Breast epithelium (tissue), 4 donors: Measurements from ENCODE around the gene STK31. TPM values are rescaled to one million over a fixed set of nuclear protein-coding genes. Genes with fewer than 3 reads are reported as not detected.

ENCODE experiments used
- DNase-seq, 2 donors: peaks; one replicate each; pipeline ENCODE4 v3.0.0-alpha.2; 2019; ENCODE audit warnings: low spot score in 2 of 2
- H3K27ac ChIP-seq, 2 donors: fragments of 200-600 bp; sonication (generic) in 1 of 2; one replicate each; pipeline ENCODE4 v1.5.1; 2016 to 2019; ENCODE audit warnings: mild to moderate bottlenecking in 1 of 2
- H3K27me3 ChIP-seq, 2 donors: fragments of 200-600 bp; sonication (generic) in 1 of 2; one replicate each; pipeline versions ENCODE4 v1.5.1 to v1.6.0; 2017 to 2019; ENCODE audit warnings: control low read depth in 1 of 2, mild to moderate bottlenecking in 1 of 2
- H3K36me3 ChIP-seq: fragments of 200-600 bp; one replicate; pipeline ENCODE4 v1.5.1; 2019
- H3K4me1 ChIP-seq, 2 donors: fragments of 200-600 bp; sonication (generic); one replicate each; pipeline ENCODE4 v1.5.1; 2016 to 2019; ENCODE audit warnings: control low read depth in 1 of 2
- H3K4me3 ChIP-seq, 3 donors: fragments of 200-600 bp; sonication (generic); 1 replicate in 2 of 3; 2 replicates in 1 of 3; pipeline ENCODE4 v1.5.1; 2016 to 2019; ENCODE audit warnings: mild to moderate bottlenecking in 3 of 3, moderate library complexity in 2 of 3
- H3K9me3 ChIP-seq, 2 donors: fragments of 200-600 bp; sonication (generic) in 1 of 2; one replicate each; pipeline ENCODE4 v1.5.1; 2016 to 2019; ENCODE audit warnings: control low read depth in 1 of 2
- POLR2A ChIP-seq: fragments of 450-650 bp; IDR thresholded peaks from one replicate; pipeline ENCODE4 v1.6.1; 2016; ENCODE audit warnings: antibody characterized with exemption, mild to moderate bottlenecking, moderate library complexity
- POLR2AphosphoS5 ChIP-seq, 3 donors: sonication (generic); formaldehyde crosslinking; IDR thresholded peaks; one replicate each; pipeline ENCODE4 v1.6.1; 2017; ENCODE audit warnings: antibody characterized with exemption in 3 of 3
- intact Hi-C: fragments of 100-400 bp; cut with DNase I; formaldehyde crosslinking; loops from one replicate; pipeline ENCODE4 v1.15.1; 2023; ENCODE audit warnings: low total_unique reads
- total RNA-seq, 3 donors: library from RNA; depleted of rRNA; stranded (reverse); fragments of >200 nt; gene quantifications; one replicate each; pipeline ENCODE4 v1.1.0, GENCODE V29; 2016
- TF ChIP-seq, protein P1 (sequence below), 3 donors: fragments of 450-650 bp; IDR thresholded peaks; one replicate each; pipeline ENCODE4 v1.5.1; 2016 to 2017; ENCODE audit warnings: antibody characterized with exemption in 3 of 3, mild to moderate bottlenecking in 3 of 3, moderate library complexity in 3 of 3

Gene STK31
- total RNA-seq, 3 donors from 2014 or later = 0.64 to 1.3 (median 1.2) TPM

DNA sequence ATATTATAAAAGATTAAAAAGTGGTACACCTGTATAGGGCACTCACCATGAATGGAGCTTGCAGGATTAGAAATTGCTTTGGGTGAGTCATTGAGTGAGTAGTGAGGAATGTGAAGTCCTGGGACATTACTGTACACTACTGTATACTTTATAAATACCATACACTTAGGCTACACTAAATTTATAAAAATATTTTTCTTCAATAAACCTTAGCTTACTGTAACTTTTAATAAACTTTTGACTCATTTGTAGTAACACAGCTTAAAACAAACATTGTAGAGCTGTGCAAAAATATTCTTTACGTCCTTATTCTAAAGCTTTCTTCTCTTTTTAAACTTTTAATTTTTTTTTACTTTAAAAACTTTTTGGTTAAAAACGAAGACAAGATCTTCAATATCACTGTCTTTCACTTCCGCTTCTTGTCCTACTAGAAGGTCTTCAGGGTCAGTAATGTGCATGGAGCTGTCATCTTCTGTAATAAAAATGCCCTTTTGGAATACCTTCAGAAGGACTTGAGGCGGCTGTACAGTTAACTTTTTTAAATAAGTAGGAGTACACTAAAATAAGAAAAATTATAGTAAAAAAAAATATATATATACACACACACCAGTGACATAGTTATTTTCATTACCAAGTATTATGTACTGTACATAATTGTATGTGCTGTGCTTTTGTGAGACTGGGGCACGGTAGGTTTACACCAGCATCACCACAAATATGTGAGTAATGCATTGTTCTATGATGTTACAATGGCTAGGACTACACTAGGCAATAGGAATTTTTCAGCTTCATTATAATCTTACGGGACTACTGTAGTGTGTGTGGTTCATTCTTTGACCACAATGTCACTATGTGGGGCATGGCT, 3.5 kb downstream of the STK31 start:
- no peaks in the 10 kb centered on the region for H3K36me3 ChIP-seq
- TF ChIP-seq POLR2A (no peak), POLR2AphosphoS5 (IDR thresholded peaks at IDR 0.05) (no peak)
- TF ChIP-seq, protein P1, sequence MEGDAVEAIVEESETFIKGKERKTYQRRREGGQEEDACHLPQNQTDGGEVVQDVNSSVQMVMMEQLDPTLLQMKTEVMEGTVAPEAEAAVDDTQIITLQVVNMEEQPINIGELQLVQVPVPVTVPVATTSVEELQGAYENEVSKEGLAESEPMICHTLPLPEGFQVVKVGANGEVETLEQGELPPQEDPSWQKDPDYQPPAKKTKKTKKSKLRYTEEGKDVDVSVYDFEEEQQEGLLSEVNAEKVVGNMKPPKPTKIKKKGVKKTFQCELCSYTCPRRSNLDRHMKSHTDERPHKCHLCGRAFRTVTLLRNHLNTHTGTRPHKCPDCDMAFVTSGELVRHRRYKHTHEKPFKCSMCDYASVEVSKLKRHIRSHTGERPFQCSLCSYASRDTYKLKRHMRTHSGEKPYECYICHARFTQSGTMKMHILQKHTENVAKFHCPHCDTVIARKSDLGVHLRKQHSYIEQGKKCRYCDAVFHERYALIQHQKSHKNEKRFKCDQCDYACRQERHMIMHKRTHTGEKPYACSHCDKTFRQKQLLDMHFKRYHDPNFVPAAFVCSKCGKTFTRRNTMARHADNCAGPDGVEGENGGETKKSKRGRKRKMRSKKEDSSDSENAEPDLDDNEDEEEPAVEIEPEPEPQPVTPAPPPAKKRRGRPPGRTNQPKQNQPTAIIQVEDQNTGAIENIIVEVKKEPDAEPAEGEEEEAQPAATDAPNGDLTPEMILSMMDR (IDR thresholded peaks at IDR 0.05) = no peak
- intact Hi-C loops = loop anchor here (10.0 kb wide), 1 partner anchor 129 kb away; no protein-coding TSS in a partner anchor
- no peaks in the 10 kb centered on the region for H3K9me3 ChIP-seq
- no peaks in the 10 kb centered on the region for H3K27me3 ChIP-seq
- H3K4me3 ChIP-seq = no peak overlapping the region
- no peak for DNase-seq
- no peak overlapping the region for H3K27ac ChIP-seq
- H3K4me1 ChIP-seq = no peaks in the 10 kb centered on the region

- no peak for DNase-seq
- no peaks in the 10 kb centered on the region for H3K9me3 ChIP-seq
- no peak for TF ChIP-seq POLR2A
- TF ChIP-seq POLR2AphosphoS5 (IDR thresholded peaks at IDR 0.05) = no peak
- TF ChIP-seq, protein P1 (IDR thresholded peaks at IDR 0.05) = no peak
- intact Hi-C loops = loop anchor here (10.0 kb wide), 1 partner anchor 129 kb away; no protein-coding TSS in a partner anchor
- no peaks in the 10 kb centered on the region for H3K4me1 ChIP-seq
- no peak overlapping the region for H3K4me3 ChIP-seq
- no peak overlapping the region for H3K27ac ChIP-seq
- H3K27me3 ChIP-seq = no peaks in the 10 kb centered on the region
- no peaks in the 10 kb centered on the region for H3K36me3 ChIP-seq
These were observed 4.1 kb downstream of the STK31 start for GRCh38 chr7:23714150-23714464.

DNA sequence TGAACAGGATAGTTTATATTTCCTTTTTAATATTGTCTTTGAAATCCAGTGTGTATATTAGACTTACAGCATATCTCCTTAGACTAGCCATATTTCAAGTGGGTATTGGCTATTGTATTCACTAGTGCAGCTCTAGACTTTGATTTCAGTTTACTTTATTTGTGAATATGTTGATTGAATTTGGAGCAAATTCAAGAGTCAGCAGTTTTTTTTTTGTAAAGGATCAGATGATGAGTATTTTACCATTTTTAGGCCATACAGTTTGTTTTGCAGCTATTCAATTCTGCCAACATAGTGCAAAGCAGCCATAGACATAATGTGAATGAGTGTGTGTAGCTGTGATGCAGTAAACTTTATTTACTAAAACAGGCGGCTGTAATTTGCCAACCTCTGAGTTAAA, 4.6 kb downstream of the STK31 start:
- Histone ChIP-seq H3K4me1 (no peaks in the 10 kb centered on the region), H3K27me3 (no peaks in the 10 kb centered on the region), H3K36me3 (no peaks in the 10 kb centered on the region), H3K4me3 (no peak overlapping the region), H3K9me3 (no peaks in the 10 kb centered on the region), H3K27ac (no peak overlapping the region)
- TF ChIP-seq POLR2A (no peak), POLR2AphosphoS5 (IDR thresholded peaks at IDR 0.05) (no peak)
- TF ChIP-seq, protein P1 (IDR thresholded peaks at IDR 0.05) = no peak
- intact Hi-C loops = loop anchor here (10.0 kb wide), 1 partner anchor 130 kb away; no protein-coding TSS in a partner anchor
- no peak for DNase-seq

DNA sequence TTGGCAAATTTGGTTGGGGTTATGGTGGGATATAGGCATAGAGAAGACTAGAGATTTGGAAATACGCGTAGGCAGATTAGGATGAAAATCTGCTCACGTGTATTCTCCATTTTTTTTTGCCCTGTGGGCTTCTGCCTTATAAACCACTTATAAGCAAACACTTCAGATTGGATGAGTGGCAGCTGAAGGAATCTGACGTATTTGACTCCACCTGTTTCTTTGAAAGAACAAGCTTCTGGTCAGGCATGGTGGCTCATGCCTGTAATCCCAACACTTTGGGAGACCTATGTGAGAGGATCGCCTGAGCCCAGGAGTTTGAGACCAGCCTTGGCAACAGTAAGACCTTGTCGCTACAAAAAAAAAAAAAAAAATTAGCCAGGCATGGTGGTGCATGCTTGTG, 5.1 kb downstream of the STK31 start:
- no peak for DNase-seq
- Histone ChIP-seq H3K4me3 (no peak overlapping the region), H3K27ac (no peak overlapping the region), H3K9me3 (no peaks in the 10 kb centered on the region), H3K4me1 (no peaks in the 10 kb centered on the region), H3K27me3 (no peaks in the 10 kb centered on the region), H3K36me3 (no peaks in the 10 kb centered on the region)
- TF ChIP-seq POLR2A = no peak
- TF ChIP-seq, protein P1 (IDR thresholded peaks at IDR 0.05) = no peak
- no peak for TF ChIP-seq POLR2AphosphoS5 (IDR thresholded peaks at IDR 0.05)
- intact Hi-C loops = loop anchor here (10.0 kb wide), 1 partner anchor 130 kb away; no protein-coding TSS in a partner anchor

DNA sequence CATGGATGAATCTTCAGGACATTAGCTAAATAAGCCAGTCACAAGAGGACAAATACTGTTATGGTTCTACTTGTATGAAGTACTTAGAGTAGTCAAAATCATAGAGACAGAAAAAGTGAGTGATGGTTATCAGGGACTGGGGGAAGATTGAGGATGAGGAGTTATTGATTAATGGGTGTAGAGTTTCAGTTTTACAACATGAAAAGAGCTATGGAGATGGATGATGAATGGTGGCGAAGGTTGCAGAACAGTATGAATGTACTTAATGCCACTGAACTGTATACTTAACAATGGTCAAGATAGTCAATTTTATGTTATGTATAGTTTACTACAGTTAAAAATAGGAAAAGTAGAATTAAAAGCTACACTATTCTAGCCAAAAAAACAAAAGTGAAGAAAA, 7.8 kb downstream of the STK31 start:
- TF ChIP-seq, protein P1 (IDR thresholded peaks at IDR 0.05) = no peak
- no peak for TF ChIP-seq POLR2AphosphoS5 (IDR thresholded peaks at IDR 0.05)
- TF ChIP-seq POLR2A = no peak
- no peak for DNase-seq
- Histone ChIP-seq H3K9me3 (no peaks in the 10 kb centered on the region), H3K27me3 (no peaks in the 10 kb centered on the region), H3K27ac (no peak overlapping the region), H3K36me3 (no peaks in the 10 kb centered on the region), H3K4me1 (no peaks in the 10 kb centered on the region), H3K4me3 (no peak overlapping the region)
- intact Hi-C loops = loop anchor here (10.0 kb wide), 1 partner anchor 133 kb away; no protein-coding TSS in a partner anchor
